ENCODE data around the gene ACTR6. TPM values are rescaled to one million over a fixed set of nuclear protein-coding genes. Genes with fewer than 3 reads are reported as not detected.

Gene ACTR6
- total RNA-seq, 1 experiment from 2014 or later: 34.9 TPM

GRCh38 chr12:100213016-100213891 lies 12.6 kb downstream of the ACTR6 start:
- H3K4ac ChIP-seq (ENCODE audit: low read depth, low read length): no peak overlapping the region
- H3K4me2 ChIP-seq (ENCODE audit: insufficient read depth, insufficient read length, low read length): no peak overlapping the region
- Mint-ChIP-seq H3K27ac (no peak overlapping the region; a peak in 1 of 7 replicates), H3K4me3 (no peak overlapping the region), H3K4me1 (no peaks in the 10 kb centered on the region), H3K9me3 (no peaks in the 10 kb centered on the region), H3K27me3 (ENCODE audit: low read depth) (no peaks in the 10 kb centered on the region), H3K36me3 (ENCODE audit: insufficient read depth in 1 of 3, low read depth in 3 of 3) (peaks cover 10 to 49% (median 42%) of the 10 kb centered on the region in 3 experiments; a peak in 6 of 7 replicates)
- no peaks in the 10 kb centered on the region for H3K79me2 ChIP-seq (ENCODE audit: insufficient read depth, low read length)
- no peak overlapping the region for H2BK120ac ChIP-seq (ENCODE audit: low read depth, low read length, poor library complexity, severe bottlenecking)
- H2BK20ac ChIP-seq (ENCODE audit: low read depth, low read length, poor library complexity, severe bottlenecking): no peak overlapping the region
- no peak overlapping the region for H2AK5ac ChIP-seq (ENCODE audit: insufficient read length, low read length)
- TF ChIP-seq CTCF (conservative IDR thresholded peaks at IDR 0.05): no peak
- no peak overlapping the region for H3K9ac ChIP-seq (ENCODE audit: extremely low read depth, insufficient read length, low read length)
- no peak overlapping the region for H2BK15ac ChIP-seq (ENCODE audit: low read depth, low read length)
- no peak for DNase-seq
- H2BK5ac ChIP-seq (ENCODE audit: insufficient read length, low read length): no peak overlapping the region
- H3T11ph ChIP-seq (ENCODE audit: low read length): no peak overlapping the region
- H3K14ac ChIP-seq (ENCODE audit: insufficient read depth, low read length): no peak overlapping the region
- no peaks in the 10 kb centered on the region for H3K27me3 ChIP-seq (ENCODE audit: insufficient read depth, low read length)
- H2BK12ac ChIP-seq (ENCODE audit: insufficient read length, low read depth, low read length): no peak overlapping the region
- no peaks in the 10 kb centered on the region for H4K20me1 ChIP-seq (ENCODE audit: control insufficient read depth, insufficient read depth, insufficient read length)
- H3K23me2 ChIP-seq (ENCODE audit: insufficient read length, low read depth, low read length, poor library complexity, severe bottlenecking): no peaks in the 10 kb centered on the region
- no peak overlapping the region for H3K23ac ChIP-seq (ENCODE audit: insufficient read length, low read depth, low read length)
- H4K5ac ChIP-seq (ENCODE audit: insufficient read length, low read depth, low read length): no peak overlapping the region
- no peaks in the 10 kb centered on the region for H3K79me1 ChIP-seq (ENCODE audit: insufficient read depth, low read depth, low read length, poor library complexity, severe bottlenecking)
- no peaks in the 10 kb centered on the region for H3K9me3 ChIP-seq (ENCODE audit: control insufficient read depth, low read depth, low read length)
- H3K27ac ChIP-seq (ENCODE audit: insufficient read length, low read depth, low read length): no peak overlapping the region
- no peaks in the 10 kb centered on the region for H3K4me1 ChIP-seq (ENCODE audit: insufficient read depth, low read length)
- H2AFZ ChIP-seq (ENCODE audit: low read length): no peak overlapping the region
- WGBS (ENCODE audit: extremely low coverage, insufficient read length, low lambda C conversion rate): no CpG with 5 or more reads among the region's 5 CpGs
- H3K56ac ChIP-seq (ENCODE audit: insufficient read length, low read depth, low read length): no peak overlapping the region
- no peak overlapping the region for H4K91ac ChIP-seq (ENCODE audit: insufficient read length, low read depth, low read length)
- no peak overlapping the region for H4K8ac ChIP-seq (replicated peaks; ENCODE audit: insufficient read length, low read depth, low read length)
- no peak overlapping the region for H3K18ac ChIP-seq (ENCODE audit: insufficient read length, low read depth, low read length)
